Psoas muscle (tissue), 8 donors: Measurements from ENCODE around the gene INTU. TPM values are rescaled to one million over a fixed set of nuclear protein-coding genes. Genes with fewer than 3 reads are reported as not detected.
A peak's percentile ranks its signal among the peaks of the same experiment; 100 is the strongest.

Experiments used
- ATAC-seq, 4 donors: fragments of 200-7000 bp; cut with Tn5 transposase; one replicate each; pipeline ENCODE4 v1.9.1; 2020; ENCODE audit warnings: moderate library complexity in 3 of 4, mild to moderate bottlenecking in 2 of 4
- DNase-seq, 2 donors: peaks; one replicate each; pipeline ENCODE4 v3.0.0-alpha.2; 2020
- H3K27ac ChIP-seq: fragments of 200-600 bp; one replicate; pipeline ENCODE4 v1.8.0; 2022
- H3K27me3 ChIP-seq, 3 donors: fragments of 200-600 bp in 1 of 3; one replicate each; pipeline versions ENCODE4 v1.6.1 to v1.8.0; 2013 to 2022; ENCODE audit warnings: low read length in 2 of 3, mild to moderate bottlenecking in 2 of 3, moderate library complexity in 1 of 3; ENCODE audit not compliant: insufficient read depth in 3 of 3
- H3K36me3 ChIP-seq, 2 donors: fragments of 200-600 bp in 1 of 2; one replicate each; pipeline versions ENCODE4 v1.6.1 to v1.8.0; 2013 to 2022; ENCODE audit warnings: low read depth in 1 of 2, mild to moderate bottlenecking in 1 of 2, moderate library complexity in 1 of 2; ENCODE audit not compliant: insufficient read depth in 1 of 2
- H3K4me1 ChIP-seq: fragments of 200-600 bp; one replicate; pipeline ENCODE4 v1.8.0; 2022
- H3K4me3 ChIP-seq: fragments of 200-600 bp; one replicate; pipeline ENCODE4 v1.8.0; 2022; ENCODE audit warnings: mild to moderate bottlenecking
- H3K9me3 ChIP-seq: fragments of 200-600 bp; one replicate; pipeline ENCODE4 v1.8.0; 2022
- CTCF ChIP-seq: fragments of 200-600 bp; IDR thresholded peaks from one replicate; pipeline ENCODE4 v1.8.0; 2022; ENCODE audit warnings: antibody characterized with exemption
- WGBS, 3 donors: extraction: QIAGEN DNeasy Blood & Tissue Kit; methylation state at CpG; one replicate each; pipeline versions ENCODE4 v1.1.6 to v1.1.7; 2013; 5-methylcytosine and 5-hydroxymethylcytosine counted together
- intact Hi-C, 2 donors: fragments of 100-400 bp; cut with DNase I; formaldehyde crosslinking; loops; one replicate each; pipeline versions ENCODE4 v1.11.0 to v1.14.2; 2022
- polyA plus RNA-seq, 3 donors: library from polyadenylated mRNA; stranded (reverse); fragments of 200-250 nt; gene quantifications; one replicate each; pipeline ENCODE4 v1.2.3, GENCODE V29; 2013
- total RNA-seq, 4 donors: library from RNA; stranded (reverse); fragmentation: NEBNext Ultra II Directional in 2 of 4; extraction: Animal tissue kit (Norgen Biotek cat#: 25700) in 2 of 4; gene quantifications; one replicate each; pipeline versions ENCODE4 v1.2.1 to v1.2.4, GENCODE V29; 2021 to 2023
- donor health status: healthy with polysubstance abuse.
- donor health status: DM: no; HTN: no; CAD: no; lungs with moderate emphysema.
- donor health status: Bipolar disorder and iron deficiency.
- donor health status: healthy.
- donor health status: DM: yes; HTN: yes; CAD: no.
- donor health status: DM: no; HTN: no; CAD: no.
- donor health status: DM: no; HTN: no; CAD: no.
- donor health status: DM: yes; HTN: yes; CAD: no.

Gene INTU
- total and polyA plus RNA-seq, 7 donors: 1.3 to 4.5 (median 2.0) TPM

DNA sequence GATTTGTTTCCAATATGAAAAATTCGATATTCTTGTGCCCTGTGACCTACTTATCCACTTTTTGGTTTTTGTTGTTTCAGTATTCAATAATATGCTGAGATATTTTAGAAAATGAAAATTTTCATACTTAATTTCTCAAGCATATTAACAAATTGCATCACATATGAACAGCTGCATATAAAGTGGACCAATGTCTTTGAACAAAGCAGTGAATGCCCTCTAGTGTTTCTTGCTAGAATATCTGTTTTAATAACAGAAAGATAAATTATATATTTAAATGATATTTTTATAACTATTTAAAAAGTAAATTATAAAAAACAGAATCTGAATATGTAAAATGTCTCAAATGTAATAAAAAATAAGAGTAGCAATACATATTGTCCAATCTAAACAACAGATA lies 31.7 kb upstream of the INTU start:
- ATAC-seq: no peak
- 24 to 62% (median 26%) methylated on average over 1 of the region's 1 CpG for WGBS, 3 donors
- no peak overlapping the region for H3K4me3 ChIP-seq
- H3K4me1 ChIP-seq: no peaks in the 10 kb centered on the region
- no peak for TF ChIP-seq CTCF
- intact Hi-C loops: no loop called here
- DNase-seq: no peak
- no peaks in the 10 kb centered on the region for H3K9me3 ChIP-seq
- H3K27ac ChIP-seq: no peak overlapping the region
- no peaks in the 10 kb centered on the region for H3K36me3 ChIP-seq
- no peaks in the 10 kb centered on the region for H3K27me3 ChIP-seq

DNA sequence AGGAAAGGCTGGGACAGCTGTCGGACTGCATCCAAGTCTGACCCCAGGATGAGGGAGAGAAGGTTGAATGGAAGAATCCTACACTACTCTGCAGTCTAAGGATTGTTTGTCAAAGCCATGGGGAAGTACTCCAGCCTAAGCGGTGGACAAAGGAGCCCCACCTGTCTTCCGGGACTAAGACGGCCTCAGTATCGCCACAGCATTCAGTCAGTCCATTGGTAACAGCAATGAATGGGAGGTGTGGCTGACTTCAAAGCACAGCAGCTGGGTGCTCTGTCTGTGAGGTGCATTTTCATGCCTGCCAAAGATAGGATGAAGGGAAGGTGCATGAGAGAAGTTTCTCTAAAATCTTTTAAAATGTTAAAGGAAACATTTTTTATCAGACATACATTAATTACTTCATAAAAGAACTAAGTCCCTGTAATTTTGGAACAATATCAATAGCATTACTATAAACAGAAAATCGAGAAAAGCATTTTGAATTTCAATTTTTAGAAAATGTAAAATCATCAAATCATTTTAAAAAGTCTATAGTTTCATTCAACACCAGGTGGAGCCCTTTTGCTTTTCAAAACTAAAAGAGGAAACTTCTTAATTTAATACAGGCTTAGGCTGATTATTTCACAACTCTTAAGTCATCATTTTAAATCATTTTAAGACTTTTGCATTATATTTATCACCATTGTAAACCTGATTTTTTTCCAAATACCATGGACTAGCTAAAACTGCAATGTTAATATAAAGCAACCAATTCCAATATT lies 27.6 kb upstream of the INTU start:
- H3K9me3 ChIP-seq: no peaks in the 10 kb centered on the region
- TF ChIP-seq CTCF: peak; percentile 55
- H3K36me3 ChIP-seq: no peaks in the 10 kb centered on the region
- no peaks in the 10 kb centered on the region for H3K4me1 ChIP-seq
- H3K27me3 ChIP-seq: no peaks in the 10 kb centered on the region
- H3K27ac ChIP-seq: no peak overlapping the region
- no peak for DNase-seq
- intact Hi-C loops: loop anchor here in 1 of 2 donors (5.0 kb wide), 1 partner anchor 127 kb away; the partner anchor contains the start of gene SLC25A31
- 9 to 13% (median 11%) methylated on average over 6 of the region's 6 CpGs for WGBS, 3 donors
- ATAC-seq: no peak
- no peak overlapping the region for H3K4me3 ChIP-seq

- Histone ChIP-seq H3K4me3 (no peak overlapping the region), H3K36me3 (no peaks in the 10 kb centered on the region), H3K27me3 (no peaks in the 10 kb centered on the region), H3K4me1 (no peaks in the 10 kb centered on the region), H3K9me3 (no peaks in the 10 kb centered on the region), H3K27ac (no peak overlapping the region)
- intact Hi-C loops: loop anchor here (1.0 to 5.0 kb wide), 2 partner anchors 125 kb away; partner anchors contain the start of gene SLC25A31 (in 1 of the 2)
- TF ChIP-seq CTCF: no peak
- DNase-seq (no peak), ATAC-seq (no peak)
These were observed 25.9 kb upstream of the INTU start for GRCh38 chr4:127606823-127607222.

DNA sequence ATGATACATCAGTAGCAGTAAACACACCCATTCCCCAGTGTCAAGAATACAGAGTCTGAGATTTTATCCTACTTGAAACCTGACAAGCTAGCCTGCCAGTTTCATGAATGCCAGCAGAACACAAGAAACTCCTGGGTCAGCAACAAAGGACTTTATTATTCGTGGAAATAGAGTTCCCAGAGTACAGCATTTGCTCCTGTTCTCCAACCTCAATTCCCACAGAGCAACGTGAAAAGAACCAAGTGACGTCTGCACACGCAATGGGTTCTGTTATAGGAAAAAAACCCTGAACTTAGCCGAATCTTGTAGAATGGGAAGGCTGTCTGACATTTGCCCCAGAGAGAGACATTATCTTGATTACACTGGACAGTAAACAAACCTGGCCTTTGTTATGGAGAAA lies 23.3 kb upstream of the INTU start:
- no peaks in the 10 kb centered on the region for H3K9me3 ChIP-seq
- no peak for TF ChIP-seq CTCF
- no peaks in the 10 kb centered on the region for H3K27me3 ChIP-seq
- 56 to 66% (median 62%) methylated on average over 5 of the region's 5 CpGs for WGBS, 3 donors
- no peak overlapping the region for H3K27ac ChIP-seq
- H3K4me3 ChIP-seq: no peak overlapping the region
- H3K36me3 ChIP-seq: no peaks in the 10 kb centered on the region
- ATAC-seq: no peak
- no peak for DNase-seq
- H3K4me1 ChIP-seq: no peaks in the 10 kb centered on the region
- intact Hi-C loops: loop anchor here in 1 of 2 donors (5.0 kb wide), 1 partner anchor 123 kb away; the partner anchor contains the start of gene SLC25A31

DNA sequence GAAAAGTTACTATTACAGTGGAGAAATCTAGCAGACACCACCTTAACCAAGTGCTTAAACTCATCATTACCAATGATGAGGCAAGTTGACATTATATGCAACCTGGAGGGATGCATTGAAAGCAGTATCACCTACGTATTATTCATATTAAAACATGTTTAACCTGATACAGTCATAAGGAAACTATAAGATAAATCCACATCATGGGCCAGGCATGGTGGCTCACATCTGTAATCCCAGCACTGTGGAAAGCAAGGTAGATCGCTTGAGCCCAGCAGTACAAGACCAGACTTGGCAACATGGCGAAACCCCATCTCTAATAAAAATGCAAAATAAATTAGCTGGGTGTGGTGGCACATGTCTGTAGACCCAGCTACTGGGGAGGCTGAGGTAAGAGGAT lies 22.3 kb upstream of the INTU start:
- intact Hi-C loops: no loop called here
- ATAC-seq (no peak), DNase-seq (no peak)
- no peaks in the 10 kb centered on the region for H3K36me3 ChIP-seq
- no peak overlapping the region for H3K27ac ChIP-seq
- H3K4me1 ChIP-seq: no peaks in the 10 kb centered on the region
- no peak for TF ChIP-seq CTCF
- no peaks in the 10 kb centered on the region for H3K27me3 ChIP-seq
- 93 to 94% (median 93%) methylated on average over 3 of the region's 3 CpGs for WGBS, 3 donors
- no peak overlapping the region for H3K4me3 ChIP-seq
- no peaks in the 10 kb centered on the region for H3K9me3 ChIP-seq
